Adrenal gland (tissue), 12 donors: ENCODE measurements around the gene TBL3. TPM values are rescaled to one million over a fixed set of nuclear protein-coding genes. Genes with fewer than 3 reads are reported as not detected.
"Not testable (repeated sequence)": the region's sequence is repeated elsewhere in the genome, so short reads cannot be mapped to it uniquely, and the experiment has no call there.

Experiments used
- DNase-seq, 7 donors: peaks; one replicate each; pipeline ENCODE4 v3.0.0-alpha.2; 2019 to 2020
- H3K27ac ChIP-seq, 5 donors: fragments of 200-600 bp; sonication (generic) in 4 of 5; 1 replicate in 3 of 5; 2 replicates in 2 of 5; pipeline versions ENCODE4 v1.5.1 to v1.8.0; 2016 to 2020; ENCODE audit warnings: mild to moderate bottlenecking in 1 of 5
- H3K27me3 ChIP-seq: fragments of 200-600 bp; 2 replicates; pipeline ENCODE4 v1.8.0; 2021
- H3K36me3 ChIP-seq, 2 donors: fragments of 200-600 bp; replicated peaks in 1 of 2; 1 replicate in 1 of 2; 2 replicates in 1 of 2; pipeline versions ENCODE4 v1.5.1 to v1.8.0; 2018 to 2022
- H3K4me1 ChIP-seq, 2 donors: fragments of 200-600 bp; replicated peaks in 1 of 2; 1 replicate in 1 of 2; 2 replicates in 1 of 2; pipeline versions ENCODE4 v1.5.1 to v1.8.0; 2018 to 2021
- H3K4me3 ChIP-seq, 4 donors: fragments of 200-600 bp; sonication (generic) in 3 of 4; one replicate each; pipeline ENCODE4 v1.5.1; 2016 to 2018
- H3K9me3 ChIP-seq, 3 donors: fragments of 200-600 bp; sonication (generic) in 1 of 3; replicated peaks in 1 of 3; 1 replicate in 2 of 3; 2 replicates in 1 of 3; pipeline versions ENCODE4 v1.5.1 to v1.8.0; 2016 to 2021
- CTCF ChIP-seq, 6 experiments: fragments of 450-650 bp in 4 of 6; fragments of 200-600 bp in 2 of 6; sonication (generic) in 1 of 6; IDR thresholded peaks; 1 replicate in 5 of 6; 2 replicates in 1 of 6; pipeline versions ENCODE4 v1.5.1 to v1.8.0; 2016 to 2021; ENCODE audit warnings: antibody characterized with exemption in 6 of 6, mild to moderate bottlenecking in 2 of 6, moderate library complexity in 1 of 6
- POLR2A ChIP-seq, 2 donors: fragments of 450-650 bp; IDR thresholded peaks; one replicate each; pipeline ENCODE4 v1.6.1; 2017; ENCODE audit warnings: antibody characterized with exemption in 2 of 2, mild to moderate bottlenecking in 2 of 2, moderate library complexity in 1 of 2
- WGBS, 4 donors: extraction: QIAGEN DNeasy Blood & Tissue Kit in 2 of 4; methylation state at CpG; one replicate each; pipeline versions ENCODE4 v1.1.5 to v1.1.7; 2013 to 2017; 5-methylcytosine and 5-hydroxymethylcytosine counted together
- intact Hi-C, 2 donors: fragments of 100-400 bp; cut with DNase I; formaldehyde crosslinking; loops; one replicate each; pipeline versions ENCODE4 v1.14.1 to v1.15.0; 2022 to 2023
- polyA plus RNA-seq, 3 donors: library from polyadenylated mRNA; stranded (reverse); fragments of 200-250 nt in 2 of 3; fragments of 350-450 nt in 1 of 3; fragmentation: Illumina TruSeq in 1 of 3; extraction: RNeasy Lipid Tissue Mini Kit (QIAGEN cat#74804) in 1 of 3; gene quantifications; one replicate each; pipeline ENCODE4 v1.2.3, GENCODE V29; 2013 to 2014
- total RNA-seq, 9 donors: library from RNA; depleted of rRNA in 4 of 9; stranded (reverse); fragments of >200 nt in 4 of 9; fragments of 120-200 nt in 1 of 9; fragmentation: NEBNext Ultra II Directional in 1 of 9; extraction: Animal tissue kit (Norgen Biotek cat#: 25700) in 1 of 9; gene quantifications; one replicate each; pipeline versions ENCODE4 v1.1.0 to v1.2.4, GENCODE V29; 2013 to 2023
- donor health status: healthy with polysubstance abuse.
- donor health status: Bipolar disorder and iron deficiency.
- donor health status: DM: yes; HTN: yes; CAD: no.
- donor health status: DM: no; HTN: no; CAD: no.
- donor health status: DM: no; HTN: no; CAD: no.
- donor health status: DM: yes; HTN: yes; CAD: no.

The TBL3 gene
- total and polyA plus RNA-seq, 12 donors = 10.8 to 137 (median 36.2) TPM

GRCh38 chr16:1949507-1949906 is 22.3 kb upstream of the TBL3 start:
- H3K27ac ChIP-seq = no peak overlapping the region
- no peaks in the 10 kb centered on the region for H3K9me3 ChIP-seq
- H3K4me1 ChIP-seq = no peaks in the 10 kb centered on the region
- no peaks in the 10 kb centered on the region for H3K27me3 ChIP-seq
- no peaks in the 10 kb centered on the region for H3K36me3 ChIP-seq
- intact Hi-C loops = no loop called here
- no peak for TF ChIP-seq POLR2A (IDR thresholded peaks at IDR 0.05)
- no peak for TF ChIP-seq CTCF (IDR thresholded peaks at IDR 0.05)
- DNase-seq = no peak
- no peak overlapping the region for H3K4me3 ChIP-seq
- 83 to 98% (median 89%) methylated on average over 6 to 11 of the region's 11 CpGs for WGBS, 4 donors

- no peak for TF ChIP-seq POLR2A (IDR thresholded peaks at IDR 0.05)
- no peak for TF ChIP-seq CTCF (IDR thresholded peaks at IDR 0.05)
- 60 to 67% (median 63%) methylated on average over 6 to 7 of the region's 7 CpGs for WGBS, 4 donors
- Histone ChIP-seq H3K27ac (no peak overlapping the region), H3K9me3 (no peaks in the 10 kb centered on the region), H3K36me3 (no peaks in the 10 kb centered on the region), H3K4me3 (no peak overlapping the region), H3K4me1 (no peaks in the 10 kb centered on the region), H3K27me3 (no peaks in the 10 kb centered on the region)
- no peak for DNase-seq
- intact Hi-C loops = no loop called here
Measured at GRCh38 chr16:1950047-1950446, 21.8 kb upstream of the TBL3 start.

GRCh38 chr16:1950559-1950958 is 21.3 kb upstream of the TBL3 start:
- Histone ChIP-seq H3K4me1 (no peaks in the 10 kb centered on the region), H3K4me3 (no peak overlapping the region), H3K36me3 (no peaks in the 10 kb centered on the region), H3K27me3 (no peaks in the 10 kb centered on the region), H3K9me3 (no peaks in the 10 kb centered on the region), H3K27ac (no peak overlapping the region)
- TF ChIP-seq CTCF (IDR thresholded peaks at IDR 0.05) (no peak), POLR2A (IDR thresholded peaks at IDR 0.05) (no peak)
- DNase-seq = no peak
- WGBS, 4 donors = 76 to 87% (median 79%) methylated on average over 7 to 19 of the region's 19 CpGs
- intact Hi-C loops = no loop called here

DNA sequence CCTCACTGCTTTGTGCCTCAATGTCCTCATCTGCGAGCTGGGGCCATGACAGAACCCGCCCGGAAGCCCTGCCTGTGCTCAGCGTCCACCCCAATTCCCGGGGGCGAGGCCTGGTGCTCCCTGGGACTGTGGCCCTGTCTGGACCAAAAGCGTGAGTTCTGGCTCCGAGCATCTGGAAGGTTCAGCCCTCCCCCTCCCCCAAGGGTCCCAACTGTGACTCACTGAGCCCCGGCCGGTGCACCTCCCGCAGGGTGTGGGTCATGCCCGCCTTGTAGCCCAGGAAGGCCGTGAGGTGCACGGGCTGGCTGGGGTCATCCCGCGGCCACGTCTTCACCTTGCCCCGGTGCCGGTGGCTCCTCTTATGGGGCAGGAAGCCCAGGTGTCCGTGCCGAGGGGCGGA is 18.1 kb upstream of the TBL3 start:
- no peaks in the 10 kb centered on the region for H3K27me3 ChIP-seq
- no peak overlapping the region for H3K27ac ChIP-seq
- H3K4me1 ChIP-seq = no peaks in the 10 kb centered on the region
- intact Hi-C loops = no loop called here
- H3K9me3 ChIP-seq = no peaks in the 10 kb centered on the region
- WGBS, 4 donors = 82 to 91% (median 83%) methylated on average over 5 to 22 of the region's 22 CpGs
- DNase-seq = peak in 1 of 7 donors; percentile 19
- no peak overlapping the region for H3K4me3 ChIP-seq
- no peaks in the 10 kb centered on the region for H3K36me3 ChIP-seq
- no peak for TF ChIP-seq CTCF (IDR thresholded peaks at IDR 0.05)
- TF ChIP-seq POLR2A (IDR thresholded peaks at IDR 0.05) = no peak

DNA sequence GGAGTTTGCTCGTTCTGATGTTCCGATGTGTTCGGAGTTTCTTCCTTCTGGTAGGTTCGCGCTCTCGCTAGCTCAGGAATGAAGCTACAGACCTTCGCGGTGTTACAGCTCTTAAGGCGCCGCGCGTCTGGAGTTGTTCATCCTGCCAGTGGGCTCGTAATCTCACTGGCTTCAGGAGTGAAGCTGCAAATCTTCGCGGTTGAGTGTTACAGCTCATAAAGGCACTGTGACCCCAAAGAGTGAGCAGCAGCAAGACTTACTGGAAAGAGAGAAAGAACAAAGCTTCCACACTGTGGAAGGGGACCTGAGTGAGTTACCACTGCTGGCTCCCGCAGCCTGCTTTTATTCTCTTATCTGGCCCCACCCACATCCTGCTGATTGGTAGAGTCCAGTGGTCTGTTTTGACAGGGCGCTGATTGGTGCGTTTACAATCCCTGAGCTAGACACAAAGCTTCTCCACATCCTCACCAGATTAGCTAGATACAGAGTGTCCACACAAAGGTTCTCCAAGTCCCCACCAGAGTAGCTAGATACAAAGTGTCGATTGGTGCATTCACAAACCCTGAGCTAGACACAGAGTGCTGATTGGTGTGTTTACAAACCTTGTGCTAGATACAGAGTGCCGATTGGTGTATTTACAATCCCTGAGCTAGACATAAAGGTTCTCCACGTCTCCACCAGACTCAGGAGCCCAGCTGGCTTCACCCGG is 14.3 kb upstream of the TBL3 start:
- H3K9me3 ChIP-seq, H3K4me3 ChIP-seq, H3K27me3 ChIP-seq, H3K4me1 ChIP-seq, H3K27ac ChIP-seq, intact Hi-C loops: not testable (repeated sequence)
- peaks cover 0 to 15% of the 10 kb centered on the region in 2 donors for H3K36me3 ChIP-seq
- DNase-seq = peak in 1 of 7 donors; percentile 20
- 81 to 93% (median 85%) methylated on average over 16 to 20 of the region's 22 CpGs for WGBS, 4 donors

- peak in 2 of 7 donors; percentile 17 to 34 for DNase-seq
- H3K4me1 ChIP-seq = peaks cover 0 to 13% of the 10 kb centered on the region in 2 donors
- intact Hi-C loops = not testable (repeated sequence)
Measured at GRCh38 chr16:1958143-1958491, 13.7 kb upstream of the TBL3 start.

More at GRCh38 chr16:1958143-1958491, 13.7 kb upstream of the TBL3 start:
- H3K27ac ChIP-seq, H3K27me3 ChIP-seq, H3K9me3 ChIP-seq, H3K4me3 ChIP-seq: not testable (repeated sequence)
- 64 to 87% (median 69%) methylated on average over 3 to 30 of the region's 30 CpGs for WGBS, 4 donors
- peaks cover 0 to 21% of the 10 kb centered on the region in 2 donors for H3K36me3 ChIP-seq
